Peyer's patch (tissue), 4 donors: ENCODE data around the gene LAPTM5. TPM values are rescaled to one million over a fixed set of nuclear protein-coding genes. Genes with fewer than 3 reads are reported as not detected.
A peak's percentile ranks its signal among the peaks of the same experiment; 100 is the strongest.

Source experiments
- DNase-seq, 3 donors: peaks; one replicate each; pipeline ENCODE4 v3.0.0-alpha.2; 2017 to 2019
- H3K27ac ChIP-seq, 4 donors: fragments of 200-600 bp; sonication (generic); one replicate each; pipeline ENCODE4 v1.5.1; 2016 to 2019
- H3K27me3 ChIP-seq, 2 donors: fragments of 200-600 bp; sonication (generic); one replicate each; pipeline ENCODE4 v1.5.1; 2019
- H3K36me3 ChIP-seq, 3 donors: fragments of 200-600 bp; sonication (generic); one replicate each; pipeline ENCODE4 v1.5.1; 2016 to 2019
- H3K4me1 ChIP-seq, 4 donors: fragments of 200-600 bp; sonication (generic); one replicate each; pipeline ENCODE4 v1.5.1; 2016 to 2019
- H3K4me3 ChIP-seq, 4 donors: fragments of 200-600 bp; sonication (generic); 1 replicate in 3 of 4; 2 replicates in 1 of 4; pipeline ENCODE4 v1.5.1; 2016 to 2019; ENCODE audit warnings: mild to moderate bottlenecking in 1 of 4
- H3K9me3 ChIP-seq, 4 donors: fragments of 200-600 bp; sonication (generic); one replicate each; pipeline ENCODE4 v1.5.1; 2016 to 2019; ENCODE audit warnings: mild to moderate bottlenecking in 1 of 4
- POLR2A ChIP-seq, 2 donors: fragments of 450-650 bp; IDR thresholded peaks; one replicate each; pipeline ENCODE4 v1.5.1; 2017; ENCODE audit warnings: antibody characterized with exemption in 2 of 2, mild to moderate bottlenecking in 2 of 2, moderate library complexity in 2 of 2
- total RNA-seq, 4 donors: library from RNA; depleted of rRNA; stranded (reverse); fragments of >200 nt; gene quantifications; one replicate each; pipeline ENCODE4 v1.1.0, GENCODE V29; 2016
- TF ChIP-seq, protein P1 (sequence below), 6 experiments: fragments of 450-650 bp in 4 of 6; fragments of 200-600 bp in 2 of 6; sonication (generic) in 1 of 6; IDR thresholded peaks; one replicate each; pipeline ENCODE4 v1.5.1; 2017 to 2019; ENCODE audit warnings: antibody characterized with exemption in 6 of 6, mild to moderate bottlenecking in 3 of 6, moderate library complexity in 1 of 6

LAPTM5 gene
- total RNA-seq, 4 donors from 2014 or later = 10.3 to 77.6 (median 18.3) TPM

DNA sequence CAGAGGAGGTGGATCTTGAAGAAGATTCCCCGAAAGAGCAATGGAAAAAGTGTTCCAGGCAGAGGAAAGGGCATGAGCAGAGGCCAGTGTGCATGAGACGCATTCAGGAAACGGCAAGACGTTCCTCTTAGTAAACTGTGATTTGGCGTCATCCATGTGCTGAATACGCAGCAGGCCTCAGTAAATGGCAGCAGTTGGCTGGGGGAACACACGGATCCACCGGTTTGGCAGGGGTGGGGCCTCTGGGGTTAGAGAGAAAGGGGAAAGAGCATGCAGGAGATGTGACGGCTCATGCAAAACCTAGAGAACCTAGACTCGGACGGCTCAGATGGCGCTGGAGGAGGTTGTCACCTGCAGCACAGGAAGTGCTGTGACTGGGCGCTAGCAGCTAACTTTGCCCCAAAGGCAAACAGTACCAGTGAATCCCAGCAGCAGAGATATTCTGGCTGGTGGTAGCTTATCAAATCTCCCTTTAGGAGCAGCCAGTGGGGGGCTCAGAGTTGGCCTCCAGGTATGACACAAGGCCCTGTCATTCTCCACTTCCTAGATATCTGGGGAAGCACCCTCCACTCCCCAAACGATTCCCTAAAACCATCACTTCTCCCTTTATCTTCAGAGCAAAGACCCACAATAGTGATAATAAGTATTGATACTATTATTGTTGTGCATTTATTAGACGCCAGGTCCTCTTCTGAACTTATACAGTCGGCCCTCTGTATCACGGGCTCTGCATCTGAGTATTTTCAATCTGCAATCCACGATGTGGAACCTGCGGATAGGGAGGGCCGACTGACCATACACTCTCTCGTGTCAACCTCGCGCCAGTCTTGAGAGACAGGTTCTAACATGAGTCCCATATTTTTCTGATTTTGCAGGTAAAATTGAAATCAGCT is 7.6 kb downstream of the LAPTM5 start:
- no peak for TF ChIP-seq POLR2A (IDR thresholded peaks at IDR 0.05)
- TF ChIP-seq, protein P1, sequence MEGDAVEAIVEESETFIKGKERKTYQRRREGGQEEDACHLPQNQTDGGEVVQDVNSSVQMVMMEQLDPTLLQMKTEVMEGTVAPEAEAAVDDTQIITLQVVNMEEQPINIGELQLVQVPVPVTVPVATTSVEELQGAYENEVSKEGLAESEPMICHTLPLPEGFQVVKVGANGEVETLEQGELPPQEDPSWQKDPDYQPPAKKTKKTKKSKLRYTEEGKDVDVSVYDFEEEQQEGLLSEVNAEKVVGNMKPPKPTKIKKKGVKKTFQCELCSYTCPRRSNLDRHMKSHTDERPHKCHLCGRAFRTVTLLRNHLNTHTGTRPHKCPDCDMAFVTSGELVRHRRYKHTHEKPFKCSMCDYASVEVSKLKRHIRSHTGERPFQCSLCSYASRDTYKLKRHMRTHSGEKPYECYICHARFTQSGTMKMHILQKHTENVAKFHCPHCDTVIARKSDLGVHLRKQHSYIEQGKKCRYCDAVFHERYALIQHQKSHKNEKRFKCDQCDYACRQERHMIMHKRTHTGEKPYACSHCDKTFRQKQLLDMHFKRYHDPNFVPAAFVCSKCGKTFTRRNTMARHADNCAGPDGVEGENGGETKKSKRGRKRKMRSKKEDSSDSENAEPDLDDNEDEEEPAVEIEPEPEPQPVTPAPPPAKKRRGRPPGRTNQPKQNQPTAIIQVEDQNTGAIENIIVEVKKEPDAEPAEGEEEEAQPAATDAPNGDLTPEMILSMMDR (IDR thresholded peaks at IDR 0.05) = no peak
- no peaks in the 10 kb centered on the region for H3K27me3 ChIP-seq
- DNase-seq = peak in 2 of 3 donors; percentile 88 to 92
- H3K36me3 ChIP-seq = no peaks in the 10 kb centered on the region
- peak overlapping the region in 1 of 4 donors; percentile 13 for H3K4me3 ChIP-seq
- H3K9me3 ChIP-seq = no peaks in the 10 kb centered on the region
- H3K4me1 ChIP-seq = peaks cover 0 to 77% (median 51%) of the 10 kb centered on the region in 4 donors
- H3K27ac ChIP-seq = peak overlapping the region; percentile 54 to 97 (median 82)

DNA sequence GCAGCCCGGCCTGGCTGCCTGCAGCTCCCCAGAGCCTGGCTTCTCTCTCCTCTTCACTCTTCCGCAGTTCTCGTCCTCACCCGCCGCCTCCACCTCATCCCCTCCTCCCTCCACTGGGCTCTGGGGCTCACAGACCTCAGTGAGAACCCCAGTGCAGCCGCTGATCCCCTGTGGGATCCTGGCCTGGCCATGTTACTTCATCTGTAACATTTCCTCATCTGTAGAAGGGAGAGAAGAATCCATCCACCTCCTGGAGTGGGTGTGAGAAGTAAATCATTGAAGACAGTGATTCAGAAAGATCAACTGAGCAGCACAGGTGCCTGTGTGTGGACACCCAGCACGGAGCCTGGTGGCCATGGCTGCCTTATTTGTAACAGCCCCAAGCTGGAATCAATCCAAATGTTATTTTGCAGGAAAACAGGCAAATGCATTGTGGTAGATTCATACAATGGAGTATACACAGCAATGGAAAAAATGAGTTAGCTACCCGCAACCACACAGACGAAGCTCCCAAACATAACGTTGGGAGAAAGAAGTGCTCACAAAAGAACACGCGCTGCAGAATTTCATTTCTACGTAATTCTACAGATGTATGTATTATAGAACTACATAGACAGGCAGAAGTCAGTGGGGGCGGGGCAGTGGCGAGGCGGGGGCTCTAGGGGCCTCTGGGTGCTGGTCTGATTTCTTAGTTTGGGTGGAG is 8.7 kb downstream of the LAPTM5 start:
- H3K27ac ChIP-seq = peak overlapping the region; percentile 55 to 97 (median 82)
- no peak for DNase-seq
- no peaks in the 10 kb centered on the region for H3K9me3 ChIP-seq
- TF ChIP-seq, protein P1 (IDR thresholded peaks at IDR 0.05) = no peak
- TF ChIP-seq POLR2A (IDR thresholded peaks at IDR 0.05) = no peak
- no peaks in the 10 kb centered on the region for H3K36me3 ChIP-seq
- H3K27me3 ChIP-seq = no peaks in the 10 kb centered on the region
- peak overlapping the region in 1 of 4 donors; percentile 14 for H3K4me3 ChIP-seq
- peaks cover 0 to 87% (median 59%) of the 10 kb centered on the region in 4 donors for H3K4me1 ChIP-seq

DNA sequence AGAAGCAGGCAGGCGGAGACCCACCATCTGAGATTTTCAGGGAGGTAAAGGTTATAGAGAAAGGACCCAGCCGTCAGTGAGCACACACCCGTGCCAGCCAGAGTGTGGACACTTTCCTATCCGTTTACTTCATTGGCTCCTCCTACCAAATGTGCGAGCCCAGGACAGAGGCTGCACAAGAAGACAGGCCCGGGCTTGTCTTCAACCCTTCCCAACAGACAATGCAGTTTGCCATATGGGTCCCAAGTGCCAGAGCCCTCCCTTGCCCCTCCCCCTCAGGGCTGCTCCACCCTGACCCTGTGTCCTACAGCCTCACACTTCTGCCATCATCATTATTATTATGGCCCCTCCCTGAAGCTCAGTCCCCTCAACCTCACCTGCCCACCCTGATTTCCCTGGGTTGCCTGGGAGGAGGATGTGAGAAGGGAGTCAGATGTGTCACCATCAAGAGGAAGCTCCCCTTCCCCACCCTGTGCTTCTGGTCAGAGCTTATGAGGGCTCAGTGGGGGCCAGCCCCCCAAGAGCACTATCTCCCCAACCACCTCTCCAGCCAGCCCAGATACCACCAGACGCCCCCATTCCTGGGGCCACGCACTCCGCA is 9.4 kb downstream of the LAPTM5 start:
- no peak for DNase-seq
- no peaks in the 10 kb centered on the region for H3K36me3 ChIP-seq
- H3K4me3 ChIP-seq = peak overlapping the region in 1 of 4 donors; percentile 14

GRCh38 chr1:30747033-30748008 is 10.3 kb downstream of the LAPTM5 start:
- Histone ChIP-seq H3K4me3 (peak overlapping the region in 1 of 4 donors; percentile 10), H3K36me3 (no peaks in the 10 kb centered on the region), H3K9me3 (no peaks in the 10 kb centered on the region), H3K27ac (peak overlapping the region; percentile 69 to 97 (median 82)), H3K27me3 (no peaks in the 10 kb centered on the region), H3K4me1 (peaks cover 0 to 88% (median 59%) of the 10 kb centered on the region in 4 donors)
- TF ChIP-seq, protein P1 (IDR thresholded peaks at IDR 0.05) = no peak
- no peak for TF ChIP-seq POLR2A (IDR thresholded peaks at IDR 0.05)
- no peak for DNase-seq

More for the DNA sequence above, 9.4 kb downstream of the LAPTM5 start:
- Histone ChIP-seq H3K27ac (peak overlapping the region; percentile 55 to 97 (median 82)), H3K27me3 (no peaks in the 10 kb centered on the region), H3K4me1 (peaks cover 0 to 88% (median 60%) of the 10 kb centered on the region in 4 donors), H3K9me3 (no peaks in the 10 kb centered on the region)
- TF ChIP-seq, protein P1 (IDR thresholded peaks at IDR 0.05) = no peak
- TF ChIP-seq POLR2A (IDR thresholded peaks at IDR 0.05) = no peak
